B cell (primary cell): ENCODE results near the gene PDZD4.

Experiments used
- EZH2 ChIP-seq: IDR thresholded peaks from 2 replicates; pipeline ENCODE4 v1.6.1; 2012; ENCODE audit warnings: borderline replicate concordance, low read depth, mild to moderate bottlenecking, moderate library complexity, low read length; ENCODE audit not compliant: insufficient read depth, poor library complexity, severe bottlenecking
- TF ChIP-seq, protein P1 (sequence below): fragments of 200-600 bp; IDR thresholded peaks from one replicate; pipeline ENCODE4 v1.8.0; 2022; ENCODE audit warnings: antibody characterized with exemption, mild to moderate bottlenecking

DNA sequence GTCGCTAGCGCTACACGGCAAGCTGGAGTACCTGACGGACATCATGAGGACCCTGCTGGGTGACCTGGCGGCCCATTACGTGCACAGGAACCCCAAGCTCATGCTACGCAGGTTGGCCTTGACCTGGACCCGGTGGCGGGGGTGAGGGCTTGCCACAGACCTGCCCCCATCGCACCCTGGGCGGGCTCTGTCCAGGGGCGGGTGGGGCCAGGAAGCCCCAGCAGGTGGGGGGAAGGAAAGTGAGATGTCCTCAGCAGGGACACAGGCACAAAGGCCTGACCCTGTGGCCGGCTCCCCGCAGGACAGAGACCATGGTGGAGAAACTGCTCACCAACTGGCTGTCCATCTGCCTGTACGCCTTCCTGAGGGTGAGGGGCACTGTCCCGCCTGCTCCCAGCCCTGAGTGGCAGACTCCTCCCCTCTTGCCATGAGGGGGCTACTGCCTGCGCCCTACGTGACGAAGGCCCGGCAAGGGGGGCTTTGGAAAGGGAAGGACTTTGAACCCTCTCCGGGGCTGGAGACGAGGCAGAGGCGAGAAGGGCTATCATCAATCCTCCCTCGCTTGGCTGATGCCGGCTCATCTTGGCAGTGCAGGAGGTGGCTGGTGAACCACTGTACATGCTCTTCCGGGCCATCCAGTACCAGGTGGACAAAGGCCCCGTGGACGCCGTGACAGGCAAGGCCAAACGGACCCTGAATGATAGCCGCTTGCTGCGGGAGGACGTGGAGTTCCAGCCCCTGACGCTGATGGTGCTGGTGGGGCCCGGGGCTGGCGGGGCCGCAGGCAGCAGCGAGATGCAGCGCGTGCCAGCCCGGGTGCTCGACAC lies 54.8 kb downstream of the PDZD4 start:
- TF ChIP-seq, protein P1, sequence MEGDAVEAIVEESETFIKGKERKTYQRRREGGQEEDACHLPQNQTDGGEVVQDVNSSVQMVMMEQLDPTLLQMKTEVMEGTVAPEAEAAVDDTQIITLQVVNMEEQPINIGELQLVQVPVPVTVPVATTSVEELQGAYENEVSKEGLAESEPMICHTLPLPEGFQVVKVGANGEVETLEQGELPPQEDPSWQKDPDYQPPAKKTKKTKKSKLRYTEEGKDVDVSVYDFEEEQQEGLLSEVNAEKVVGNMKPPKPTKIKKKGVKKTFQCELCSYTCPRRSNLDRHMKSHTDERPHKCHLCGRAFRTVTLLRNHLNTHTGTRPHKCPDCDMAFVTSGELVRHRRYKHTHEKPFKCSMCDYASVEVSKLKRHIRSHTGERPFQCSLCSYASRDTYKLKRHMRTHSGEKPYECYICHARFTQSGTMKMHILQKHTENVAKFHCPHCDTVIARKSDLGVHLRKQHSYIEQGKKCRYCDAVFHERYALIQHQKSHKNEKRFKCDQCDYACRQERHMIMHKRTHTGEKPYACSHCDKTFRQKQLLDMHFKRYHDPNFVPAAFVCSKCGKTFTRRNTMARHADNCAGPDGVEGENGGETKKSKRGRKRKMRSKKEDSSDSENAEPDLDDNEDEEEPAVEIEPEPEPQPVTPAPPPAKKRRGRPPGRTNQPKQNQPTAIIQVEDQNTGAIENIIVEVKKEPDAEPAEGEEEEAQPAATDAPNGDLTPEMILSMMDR: no peak
- TF ChIP-seq EZH2: no peak
